Erythroblast (primary cell): ENCODE data around the gene ZBTB47.

Source experiments
- GATA1 ChIP-seq: IDR thresholded peaks from 2 replicates; pipeline ENCODE4 v1.6.1; 2011; ENCODE audit warnings: low read depth, mild to moderate bottlenecking, control low read depth, low read length, moderate library complexity
- POLR2A ChIP-seq: IDR thresholded peaks from 2 replicates; pipeline ENCODE4 v1.6.1; 2011; ENCODE audit warnings: mild to moderate bottlenecking, low read length

- TF ChIP-seq POLR2A (no peak), GATA1 (no peak)
These were observed 52.6 kb downstream of the ZBTB47 start for GRCh38 chr3:42705962-42706585.
